ENCODE data around the gene LHX4. TPM values are rescaled to one million over a fixed set of nuclear protein-coding genes. Genes with fewer than 3 reads are reported as not detected.

Gene LHX4
- total RNA-seq, 1 experiment from 2014 or later: 0.79 TPM

- no peak for DNase-seq (ENCODE audit: extremely low read depth, low read depth)
Observed at GRCh38 chr1:180254854-180255253, 24.8 kb downstream of the LHX4 start.

- DNase-seq (ENCODE audit: extremely low read depth, low read depth): no peak
Observed at GRCh38 chr1:180255536-180256340, 25.7 kb downstream of the LHX4 start.

DNA sequence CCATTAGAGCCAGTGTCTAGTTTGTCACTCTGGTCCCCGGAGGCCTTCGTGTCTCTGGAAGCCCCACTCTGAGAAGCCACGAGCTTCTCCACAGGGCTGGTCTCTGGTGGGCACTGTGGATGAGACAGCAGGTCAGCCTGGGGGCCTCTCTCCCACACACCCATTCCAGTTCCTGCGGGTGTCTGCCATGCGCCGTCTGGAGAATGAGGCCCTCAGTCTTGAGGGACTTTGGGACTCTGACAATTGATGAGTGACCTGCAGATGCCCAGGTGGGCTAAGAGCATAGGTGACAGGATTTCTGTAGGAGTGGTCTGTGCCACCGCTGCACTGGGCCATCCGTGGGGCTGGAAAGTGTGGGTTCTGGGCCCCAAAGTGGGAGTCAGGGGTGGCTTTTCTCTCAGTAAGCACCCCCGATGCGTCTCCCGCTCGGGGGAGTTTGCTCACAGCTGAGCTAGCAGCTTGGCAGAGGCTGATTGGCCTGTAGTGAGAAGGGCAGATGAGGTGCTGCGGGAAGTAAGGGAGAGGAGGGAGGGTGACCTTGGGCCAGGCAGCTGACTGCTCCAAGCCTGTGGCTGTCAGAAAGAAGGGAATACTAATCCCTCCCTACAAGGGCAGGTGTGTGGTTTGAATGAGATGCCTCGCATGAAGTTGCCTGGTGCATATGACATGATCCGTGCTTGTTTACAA lies 26.4 kb downstream of the LHX4 start:
- DNase-seq (ENCODE audit: extremely low read depth, low read depth): no peak

GRCh38 chr1:180257028-180257386 lies 26.9 kb downstream of the LHX4 start:
- DNase-seq (ENCODE audit: extremely low read depth, low read depth): no peak

DNA sequence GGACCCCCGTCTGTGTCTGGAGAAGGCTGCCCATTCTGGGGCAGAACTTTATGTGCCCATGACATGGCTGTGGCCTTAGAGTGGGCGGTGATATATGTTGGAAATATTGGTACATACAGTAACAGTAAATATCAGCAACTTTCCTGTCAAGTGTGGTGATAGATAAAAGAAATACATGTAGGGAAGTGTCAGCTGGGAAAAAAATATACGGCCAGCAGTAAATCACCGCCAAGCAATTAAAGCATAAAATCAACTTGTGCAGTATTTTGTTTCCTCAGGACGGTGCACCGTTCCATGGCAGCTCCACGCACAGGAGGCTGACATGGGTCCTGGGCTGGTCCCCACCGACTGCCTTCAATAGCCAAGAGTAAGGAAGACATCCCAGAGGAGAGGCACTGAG lies 27.4 kb downstream of the LHX4 start:
- no peak for DNase-seq (ENCODE audit: extremely low read depth, low read depth)

DNA sequence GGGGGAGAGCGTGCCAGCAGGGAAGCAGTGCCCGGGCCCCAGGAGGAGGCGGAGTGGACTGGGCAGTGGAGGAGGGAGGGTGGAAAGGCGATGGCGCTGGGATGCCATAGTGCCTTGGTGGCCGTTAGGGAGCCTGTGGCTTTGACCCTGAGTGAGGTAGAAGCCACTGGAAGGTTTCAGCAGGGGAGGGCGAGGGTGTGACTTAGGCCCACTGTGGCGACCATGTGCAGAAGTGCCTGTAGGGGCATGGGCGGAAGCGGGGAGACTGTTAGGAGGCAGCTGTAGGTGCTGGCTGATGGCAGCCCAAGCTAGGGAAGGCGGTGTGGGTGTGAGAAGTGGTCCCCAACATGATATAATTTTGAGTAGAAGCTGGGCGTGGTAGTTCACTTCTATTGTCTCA lies 28.2 kb downstream of the LHX4 start:
- no peak for DNase-seq (ENCODE audit: extremely low read depth, low read depth)

- no peak for DNase-seq (ENCODE audit: extremely low read depth, low read depth)
Observed at GRCh38 chr1:180258935-180259334, 28.9 kb downstream of the LHX4 start.

GRCh38 chr1:180259431-180260338 lies 29.6 kb downstream of the LHX4 start:
- DNase-seq (ENCODE audit: extremely low read depth, low read depth): no peak

GRCh38 chr1:180260541-180260940 lies 30.5 kb downstream of the LHX4 start:
- DNase-seq (ENCODE audit: extremely low read depth, low read depth): no peak

DNA sequence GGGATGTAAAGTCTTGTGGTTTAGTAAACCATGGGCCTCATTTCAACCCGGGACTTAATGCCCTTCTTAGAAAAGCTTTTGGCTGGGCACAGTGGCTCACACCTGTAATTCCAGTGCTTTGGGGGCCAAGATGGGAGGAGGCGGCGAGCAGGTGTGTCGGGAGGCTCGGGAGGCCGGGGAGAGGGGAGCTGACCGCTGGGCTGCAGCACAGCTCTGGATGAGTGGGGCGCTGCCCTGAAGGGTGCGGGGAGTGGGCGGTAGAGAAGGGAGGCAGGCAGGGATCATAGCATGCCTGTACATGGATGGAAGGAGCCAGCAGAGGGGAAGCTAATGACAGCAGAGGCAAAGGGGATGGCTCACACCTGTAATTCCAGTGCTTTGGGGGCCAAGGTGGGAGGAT lies 31.0 kb downstream of the LHX4 start:
- no peak for DNase-seq (ENCODE audit: extremely low read depth, low read depth)

GRCh38 chr1:180261524-180262155 lies 31.6 kb downstream of the LHX4 start:
- no peak for DNase-seq (ENCODE audit: extremely low read depth, low read depth)

DNA sequence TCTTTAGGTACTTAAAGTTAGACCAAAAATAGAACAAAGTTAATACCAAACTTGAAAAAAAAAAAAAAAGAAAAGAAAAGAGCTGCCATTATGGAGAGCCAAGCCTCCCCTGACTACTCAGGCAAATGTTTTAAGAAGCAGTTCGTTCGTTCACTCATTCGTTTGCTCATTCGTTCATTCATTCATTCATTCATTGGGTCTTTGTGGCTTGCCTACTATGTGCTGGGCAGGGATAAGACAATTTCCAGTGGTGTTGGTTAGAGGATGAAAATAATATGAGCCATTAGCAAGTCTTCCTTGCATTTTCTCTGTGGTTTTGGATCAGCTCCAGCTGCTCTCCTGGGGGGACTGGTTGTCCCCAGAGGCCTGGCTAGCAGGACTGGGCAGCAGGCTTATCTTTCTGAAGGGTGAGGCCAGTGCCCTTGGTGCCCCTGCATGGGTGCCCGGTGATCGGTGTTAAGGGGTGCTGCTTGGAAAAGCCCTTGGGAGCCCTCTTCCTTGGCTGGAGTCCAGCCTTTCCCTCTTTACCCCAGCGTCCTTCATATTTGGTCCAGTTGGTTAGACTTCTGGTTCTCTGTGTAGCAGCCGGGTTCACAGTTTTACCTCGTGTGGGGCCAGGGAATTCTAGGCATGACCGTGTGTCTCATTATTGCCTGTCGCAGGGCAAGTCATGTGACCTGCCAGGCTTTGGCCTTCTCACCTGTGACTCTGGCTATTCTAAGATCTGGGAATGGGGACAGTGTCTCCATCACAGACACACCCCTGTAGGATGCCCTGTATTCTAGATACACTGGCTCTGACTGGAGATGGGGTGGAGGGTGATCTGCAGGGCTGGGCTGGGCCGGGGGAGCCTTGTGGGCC lies 32.8 kb downstream of the LHX4 start:
- no peak for DNase-seq (ENCODE audit: extremely low read depth, low read depth)

GRCh38 chr1:180264595-180264994 lies 34.5 kb downstream of the LHX4 start:
- DNase-seq (ENCODE audit: extremely low read depth, low read depth): no peak

GRCh38 chr1:180265201-180265600 lies 35.1 kb downstream of the LHX4 start:
- no peak for DNase-seq (ENCODE audit: extremely low read depth, low read depth)

DNA sequence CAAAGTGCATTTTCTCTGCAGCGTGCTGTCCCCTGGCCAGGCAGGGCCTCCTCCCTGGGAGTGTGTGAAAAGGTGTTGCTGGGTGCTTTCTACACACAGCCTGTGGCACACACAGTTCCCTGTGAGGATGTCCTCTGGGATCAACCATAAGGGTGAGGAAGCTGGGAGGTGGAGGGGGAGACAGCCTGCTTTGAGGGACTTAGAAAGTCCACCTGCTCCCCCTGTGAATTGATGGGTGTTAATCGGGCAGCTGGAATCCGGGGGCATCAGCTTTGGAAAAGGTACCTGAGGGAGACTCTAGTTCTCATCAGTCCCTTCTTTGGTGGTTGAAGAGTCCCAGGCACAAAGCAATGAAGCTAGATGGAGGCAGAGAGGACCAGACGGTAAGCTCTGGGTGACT lies 35.8 kb downstream of the LHX4 start:
- no peak for DNase-seq (ENCODE audit: extremely low read depth, low read depth)

DNA sequence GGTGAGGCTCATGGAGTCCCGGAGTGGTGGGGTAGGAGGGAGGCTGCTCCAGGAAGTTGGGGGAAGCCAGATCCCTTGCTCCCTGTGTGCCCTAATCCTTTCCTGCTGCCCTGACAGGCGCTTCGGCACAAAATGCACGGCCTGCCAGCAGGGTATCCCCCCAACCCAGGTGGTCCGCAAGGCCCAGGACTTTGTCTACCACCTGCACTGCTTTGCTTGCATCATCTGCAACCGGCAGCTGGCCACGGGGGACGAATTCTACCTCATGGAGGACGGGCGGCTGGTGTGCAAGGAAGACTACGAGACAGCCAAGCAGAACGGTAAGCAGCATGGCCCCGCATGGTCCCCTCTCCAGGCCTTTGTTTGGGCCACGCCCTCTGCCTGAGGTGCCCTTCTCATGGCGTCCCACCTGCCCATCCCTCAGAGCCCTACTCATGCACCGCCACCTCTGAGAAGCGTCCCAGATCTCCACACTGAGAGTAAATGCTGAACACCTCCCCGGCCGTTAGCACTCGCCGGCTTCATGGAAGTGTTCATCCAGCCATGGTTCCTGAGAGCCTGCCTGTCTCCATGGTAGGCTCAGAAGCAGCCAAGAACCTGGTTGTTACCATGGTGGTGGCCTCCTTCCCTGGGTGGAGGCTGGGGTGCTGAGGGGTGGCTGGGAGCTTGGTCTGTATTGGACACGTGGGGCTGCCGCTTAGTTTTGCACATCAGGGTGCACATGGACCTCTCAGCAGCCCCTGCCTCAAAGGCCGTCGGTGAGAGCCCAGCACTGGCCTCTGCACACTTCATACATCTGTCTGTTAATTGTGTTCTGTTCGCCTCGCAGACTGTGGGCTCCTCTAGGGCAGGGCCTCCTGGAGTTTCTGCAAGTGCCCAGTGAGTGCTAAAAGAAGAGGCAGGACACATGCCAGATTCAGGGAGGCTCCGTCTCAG lies 36.5 kb downstream of the LHX4 start:
- no peak for DNase-seq (ENCODE audit: extremely low read depth, low read depth)

GRCh38 chr1:180267211-180267561 lies 37.1 kb downstream of the LHX4 start:
- DNase-seq (ENCODE audit: extremely low read depth, low read depth): no peak

GRCh38 chr1:180267761-180268555 lies 37.9 kb downstream of the LHX4 start:
- no peak for DNase-seq (ENCODE audit: extremely low read depth, low read depth)

All from NCI-H460 (cell line).